Activated T-cell treated with anti-CD3 and anti-CD28 coated beads for 1 hour (primary cell): ENCODE results near the gene UBA52.
"Not testable (repeated sequence)": the region's sequence is repeated elsewhere in the genome, so short reads cannot be mapped to it uniquely, and the experiment has no call there.

Experiments used
- DNase-seq: peaks from one replicate; pipeline ENCODE4 v3.0.0-alpha.2; 2020; ENCODE audit warnings: low read depth

UBA52 gene

GRCh38 chr19:18571564-18572344 lies at the start of gene UBA52:
UBA52 (plus strand) TSS chr19:18571857; CDS start chr19:18573301, 1,444 bp downstream.
- peak; percentile 98 for DNase-seq

- DNase-seq = peak; percentile 100
Measured at GRCh38 chr19:18522124-18522861, 49.4 kb upstream of the UBA52 start.

GRCh38 chr19:18522862-18523440 lies 48.7 kb upstream of the UBA52 start:
- DNase-seq = not testable (repeated sequence)

GRCh38 chr19:18523841-18524240 lies 47.8 kb upstream of the UBA52 start:
- no peak for DNase-seq

GRCh38 chr19:18526316-18526715 lies 45.3 kb upstream of the UBA52 start:
- DNase-seq = no peak

GRCh38 chr19:18529782-18530181 lies 41.9 kb upstream of the UBA52 start:
- no peak for DNase-seq

GRCh38 chr19:18531485-18531884 lies 40.2 kb upstream of the UBA52 start:
- DNase-seq = no peak

GRCh38 chr19:18532168-18532890 lies 39.3 kb upstream of the UBA52 start:
- no peak for DNase-seq

GRCh38 chr19:18533058-18533457 lies 38.6 kb upstream of the UBA52 start:
- DNase-seq = no peak

GRCh38 chr19:18536475-18536874 lies 35.2 kb upstream of the UBA52 start:
- no peak for DNase-seq

GRCh38 chr19:18537431-18537830 lies 34.2 kb upstream of the UBA52 start:
- DNase-seq = no peak

GRCh38 chr19:18538115-18538514 lies 33.5 kb upstream of the UBA52 start:
- no peak for DNase-seq

GRCh38 chr19:18539372-18539771 lies 32.3 kb upstream of the UBA52 start:
- DNase-seq = no peak

GRCh38 chr19:18540200-18540599 lies 31.5 kb upstream of the UBA52 start:
- not testable (repeated sequence) for DNase-seq

- DNase-seq = no peak
Measured at GRCh38 chr19:18541258-18541991, 30.2 kb upstream of the UBA52 start.

GRCh38 chr19:18541992-18542940 lies 29.4 kb upstream of the UBA52 start:
- DNase-seq = no peak

GRCh38 chr19:18542941-18543813 lies 28.5 kb upstream of the UBA52 start, which contains the start of gene FKBP8:
FKBP8 (minus strand) TSS chr19:18543573; CDS start chr19:18541970, 1,603 bp downstream.
- peak; percentile 91 for DNase-seq

- DNase-seq = peak; percentile 52
Measured at GRCh38 chr19:18543814-18544475, 27.7 kb upstream of the UBA52 start.

- no peak for DNase-seq
Measured at GRCh38 chr19:18551631-18552030, 20.0 kb upstream of the UBA52 start.
